ENCODE results near the gene DENND11.

DNA sequence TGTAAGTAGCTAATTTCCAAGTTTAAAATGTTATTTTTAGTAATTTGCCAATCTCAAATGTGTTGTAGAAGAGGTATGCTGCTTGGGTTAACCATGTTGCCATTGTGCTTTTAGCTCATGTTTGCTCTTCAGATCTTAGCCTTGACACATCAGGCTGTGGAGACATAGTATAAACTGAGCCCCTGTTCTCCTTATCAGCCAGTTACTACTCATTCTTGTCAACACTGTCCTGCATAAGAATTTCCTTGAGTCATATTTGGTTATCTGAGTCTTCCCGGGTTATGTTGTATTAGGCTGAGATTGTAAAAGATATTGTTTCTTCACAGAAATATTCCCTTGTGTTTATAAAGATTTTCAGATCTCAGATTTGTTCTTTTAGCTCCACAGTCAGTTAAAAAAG, 40.3 kb upstream of the DENND11 start:
- TF ChIP-seq CTCF (IDR thresholded peaks at IDR 0.05) (no peak), EZH2 (IDR thresholded peaks at IDR 0.05; ENCODE audit: borderline replicate concordance, insufficient read depth, low read depth, low read length, poor library complexity, severe bottlenecking) (no peak)
